NCI-H187 treated with DMSO at 0.1 percent for 48 hours (cell line): ENCODE data around the gene FLVCR2.

ENCODE experiments used
- DNase-seq: peaks from one replicate; lab custom pipeline; 2025; lab: John Stamatoyannopoulos, UW

Gene FLVCR2, protein sequence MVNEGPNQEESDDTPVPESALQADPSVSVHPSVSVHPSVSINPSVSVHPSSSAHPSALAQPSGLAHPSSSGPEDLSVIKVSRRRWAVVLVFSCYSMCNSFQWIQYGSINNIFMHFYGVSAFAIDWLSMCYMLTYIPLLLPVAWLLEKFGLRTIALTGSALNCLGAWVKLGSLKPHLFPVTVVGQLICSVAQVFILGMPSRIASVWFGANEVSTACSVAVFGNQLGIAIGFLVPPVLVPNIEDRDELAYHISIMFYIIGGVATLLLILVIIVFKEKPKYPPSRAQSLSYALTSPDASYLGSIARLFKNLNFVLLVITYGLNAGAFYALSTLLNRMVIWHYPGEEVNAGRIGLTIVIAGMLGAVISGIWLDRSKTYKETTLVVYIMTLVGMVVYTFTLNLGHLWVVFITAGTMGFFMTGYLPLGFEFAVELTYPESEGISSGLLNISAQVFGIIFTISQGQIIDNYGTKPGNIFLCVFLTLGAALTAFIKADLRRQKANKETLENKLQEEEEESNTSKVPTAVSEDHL

DNA sequence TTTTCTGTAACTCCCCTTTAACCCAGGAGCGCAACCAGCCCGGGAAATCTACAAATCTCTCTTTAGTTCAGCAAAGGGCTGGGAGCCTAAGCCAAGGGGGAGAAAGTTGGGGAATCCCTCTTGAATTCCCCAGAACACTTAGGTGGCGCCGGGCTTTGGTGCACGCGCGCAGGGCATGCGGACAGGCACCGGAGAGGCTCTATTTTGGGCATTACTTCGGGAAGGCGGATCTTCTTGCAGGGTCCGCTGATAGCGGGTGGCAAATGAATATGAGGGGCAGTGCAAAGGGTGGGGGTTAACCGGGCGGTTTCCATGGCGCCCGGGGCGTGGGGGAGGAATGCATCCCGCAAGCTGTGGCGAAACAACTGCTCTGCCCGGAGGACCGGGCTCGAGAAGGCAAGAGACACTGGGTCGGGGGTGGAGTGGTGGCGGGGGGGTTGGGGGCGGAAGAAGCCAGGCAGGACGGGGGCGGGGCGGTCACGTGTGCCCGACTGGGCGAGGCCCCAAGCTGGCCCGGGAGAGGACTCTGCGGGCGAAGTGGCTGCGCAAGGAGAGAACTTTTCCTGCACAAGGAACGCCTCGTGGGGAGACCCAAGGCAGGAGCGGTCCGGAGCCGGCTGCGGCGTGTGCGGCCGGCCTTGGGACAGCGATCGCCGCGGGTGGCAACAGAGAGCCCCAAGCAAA, at the start of gene FLVCR2:
Gene FLVCR2, plus strand, starts transcription at position 519 of the 684 bp plus-strand sequence. CDS start 353 bp downstream, outside the sequence.
- no peak for DNase-seq

GRCh38 chr14:75531256-75531655, 47.2 kb upstream of the FLVCR2 start:
- DNase-seq: no peak

- DNase-seq: no peak
These were observed 46.6 kb upstream of the FLVCR2 start for GRCh38 chr14:75531660-75532317.

- DNase-seq: no peak
These were observed 44.4 kb upstream of the FLVCR2 start for GRCh38 chr14:75533791-75534555.

- DNase-seq: no peak
These were observed 43.1 kb upstream of the FLVCR2 start for GRCh38 chr14:75535164-75535898.

GRCh38 chr14:75537071-75537470, 41.3 kb upstream of the FLVCR2 start:
- no peak for DNase-seq

DNA sequence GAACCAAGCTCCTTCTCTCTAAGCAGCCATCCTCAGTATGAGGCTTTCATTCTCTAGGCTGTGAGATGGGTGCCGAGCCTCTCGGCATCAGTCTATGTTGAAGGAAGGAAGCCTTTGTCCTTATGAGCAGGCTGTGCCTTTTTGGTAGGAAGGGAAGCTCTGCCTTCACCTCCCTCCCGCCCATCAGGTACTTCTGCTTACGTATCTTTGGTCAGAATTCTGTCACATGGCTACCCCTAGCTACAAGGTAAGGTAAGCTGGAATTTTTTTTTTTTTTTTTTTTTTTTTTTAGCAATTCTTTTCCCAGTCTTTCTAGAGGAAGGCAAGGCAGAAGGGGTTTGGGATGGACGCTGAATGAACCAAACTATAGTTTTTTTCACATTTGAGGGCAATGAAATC, 39.3 kb upstream of the FLVCR2 start:
- DNase-seq: no peak

DNA sequence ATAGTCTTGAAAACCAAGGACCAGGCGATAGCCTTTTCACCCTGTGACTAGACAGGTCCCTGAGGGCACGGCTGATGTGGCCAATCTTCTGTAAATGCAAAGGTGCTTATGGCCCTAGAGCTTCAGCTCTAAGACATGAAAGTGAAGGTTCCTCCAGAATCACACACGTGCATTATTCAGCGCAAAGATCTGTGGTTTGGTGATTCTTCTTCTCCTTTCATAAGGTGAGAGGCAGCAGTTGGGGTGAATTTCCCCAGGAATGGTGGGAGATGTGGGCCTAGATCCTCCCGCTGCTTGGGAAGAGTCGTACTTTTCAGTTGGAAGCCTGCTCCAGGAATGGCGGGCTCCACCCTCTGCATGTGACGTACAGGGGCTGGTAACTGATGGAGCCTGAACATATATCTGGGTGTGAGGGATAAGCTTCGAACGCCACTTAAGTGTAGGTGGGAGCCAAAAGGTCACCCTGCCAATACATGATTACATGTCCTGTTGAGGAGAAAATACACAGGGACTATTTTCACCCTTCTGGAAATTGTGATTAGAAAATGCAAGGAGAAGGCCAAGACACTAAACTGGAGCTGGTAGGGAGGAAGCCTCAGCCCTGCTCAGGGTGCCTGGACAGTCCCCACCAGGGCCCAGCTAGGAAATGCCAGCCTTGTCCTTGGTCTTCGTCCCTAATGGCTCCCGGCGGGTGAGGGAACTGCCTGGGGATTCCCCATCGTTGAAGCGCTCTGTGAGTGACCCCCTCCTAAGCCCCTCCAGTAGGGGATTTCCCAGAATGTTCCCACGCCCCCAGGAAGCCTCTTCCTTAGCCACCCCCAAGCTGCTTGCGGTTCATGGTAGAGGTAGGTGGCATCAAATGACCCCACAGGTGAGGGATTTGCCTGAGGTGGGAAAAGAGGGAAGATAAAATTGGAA, 38.6 kb upstream of the FLVCR2 start:
- no peak for DNase-seq

- no peak for DNase-seq
These were observed 38.0 kb upstream of the FLVCR2 start for GRCh38 chr14:75540479-75540851.

- no peak for DNase-seq
These were observed 35.8 kb upstream of the FLVCR2 start for GRCh38 chr14:75542588-75543091.

DNA sequence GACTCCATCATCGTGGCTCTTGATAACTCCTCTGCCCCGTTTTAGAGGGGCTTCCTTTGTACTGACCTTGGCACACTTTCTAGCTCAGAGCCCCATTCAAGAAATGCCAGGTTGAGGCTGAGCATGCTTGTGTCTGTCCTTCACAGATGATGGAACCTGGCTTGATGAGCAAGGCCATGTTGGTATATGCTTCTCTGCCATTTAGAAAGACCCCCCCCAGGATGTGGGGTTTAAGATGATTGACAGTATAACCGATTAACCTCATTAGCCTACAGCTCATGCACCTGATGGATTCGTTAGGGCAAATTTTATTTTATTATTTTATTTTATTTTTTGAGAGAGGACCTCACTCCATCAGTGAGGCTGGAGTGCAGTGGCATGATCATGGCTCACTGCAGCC, 35.2 kb upstream of the FLVCR2 start:
- DNase-seq: no peak

- no peak for DNase-seq
These were observed 34.6 kb upstream of the FLVCR2 start for GRCh38 chr14:75543786-75544185.

- DNase-seq: no peak
These were observed 32.5 kb upstream of the FLVCR2 start for GRCh38 chr14:75545907-75546306.

GRCh38 chr14:75547552-75548250, 30.7 kb upstream of the FLVCR2 start:
- DNase-seq: no peak

- no peak for DNase-seq
These were observed 29.9 kb upstream of the FLVCR2 start for GRCh38 chr14:75548544-75548943.

- DNase-seq: no peak
These were observed 29.3 kb upstream of the FLVCR2 start for GRCh38 chr14:75549169-75549568.

- no peak for DNase-seq
These were observed 27.4 kb upstream of the FLVCR2 start for GRCh38 chr14:75551021-75551420.

DNA sequence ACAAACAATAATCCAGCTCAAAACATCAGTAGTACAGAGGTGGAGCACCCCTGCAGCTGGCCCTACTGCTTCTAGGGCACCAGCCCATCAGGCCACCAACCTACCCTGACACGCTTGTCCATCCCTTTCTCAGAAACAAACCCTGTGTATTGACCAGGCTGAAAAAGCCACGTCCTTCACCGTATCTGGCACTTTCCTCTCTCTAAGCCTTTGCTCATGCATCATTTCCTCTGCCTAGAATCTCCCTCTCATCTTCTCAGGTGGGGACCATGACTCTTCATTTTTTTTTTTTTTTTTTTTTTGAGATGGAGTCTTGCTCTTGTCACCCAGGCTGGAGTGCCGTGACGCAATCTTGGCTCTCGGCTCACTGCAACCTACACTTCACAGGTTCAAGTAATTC, 25.3 kb upstream of the FLVCR2 start:
- DNase-seq: no peak

DNA sequence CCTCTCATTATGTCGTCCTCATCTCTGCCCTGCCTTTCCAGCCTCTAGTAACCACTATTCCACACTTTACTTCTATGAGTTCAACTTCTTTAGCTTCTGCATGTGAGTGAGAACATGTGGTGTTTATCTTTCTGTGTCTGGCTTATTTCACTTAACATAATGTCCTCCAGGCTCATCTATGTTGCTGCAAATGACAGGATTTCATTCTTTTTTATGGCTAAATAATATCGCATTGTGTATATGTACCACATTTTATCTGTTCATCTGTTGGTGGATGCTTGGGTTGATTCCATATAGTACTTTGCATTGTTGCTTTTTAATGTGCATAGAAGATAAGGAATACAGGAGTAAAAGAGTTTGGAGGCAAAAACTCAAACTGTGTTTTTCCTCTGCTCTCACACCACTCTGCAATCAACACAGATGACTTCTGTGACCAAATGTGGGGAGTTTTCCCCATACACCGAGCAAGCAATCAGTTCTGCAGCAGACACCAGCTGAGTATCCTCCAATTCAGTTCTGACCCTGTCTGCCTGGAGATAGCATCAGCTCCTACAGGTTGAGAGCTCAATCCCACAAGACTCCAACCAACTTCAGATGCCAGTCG, 24.6 kb upstream of the FLVCR2 start:
- no peak for DNase-seq
